Neural progenitor cell (in vitro differentiated cells): ENCODE measurements around the gene GP9.

Experiments used
- CTCF ChIP-seq: fragments of 200-600 bp; sonication (generic); IDR thresholded peaks from 2 replicates; pipeline ENCODE4 v1.5.1; 2017; ENCODE audit warnings: antibody characterized with exemption, mild to moderate bottlenecking
- EZH2 ChIP-seq: fragments of 200-600 bp; sonication (generic); IDR thresholded peaks from 2 replicates; pipeline ENCODE4 v1.6.1; 2017; ENCODE audit warnings: antibody characterized with exemption, mild to moderate bottlenecking, moderate library complexity
- EZH2phosphoT487 ChIP-seq: fragments of 200-600 bp; sonication (generic); IDR thresholded peaks from 2 replicates; pipeline ENCODE4 v1.6.1; 2017; ENCODE audit warnings: antibody characterized with exemption

- TF ChIP-seq CTCF (peak; percentile 9), EZH2phosphoT487 (no peak), EZH2 (no peak)
These were observed 19.8 kb upstream of the GP9 start for GRCh38 chr3:129040579-129041300.
